ENCODE measurements around the gene CUZD1.

CUZD1 gene

GRCh38 chr10:122854648-122855047 lies 9.0 kb upstream of the CUZD1 start:
- no peak for DNase-seq

- no peak for DNase-seq
Observed at GRCh38 chr10:122853665-122854313, 8.1 kb upstream of the CUZD1 start.

DNA sequence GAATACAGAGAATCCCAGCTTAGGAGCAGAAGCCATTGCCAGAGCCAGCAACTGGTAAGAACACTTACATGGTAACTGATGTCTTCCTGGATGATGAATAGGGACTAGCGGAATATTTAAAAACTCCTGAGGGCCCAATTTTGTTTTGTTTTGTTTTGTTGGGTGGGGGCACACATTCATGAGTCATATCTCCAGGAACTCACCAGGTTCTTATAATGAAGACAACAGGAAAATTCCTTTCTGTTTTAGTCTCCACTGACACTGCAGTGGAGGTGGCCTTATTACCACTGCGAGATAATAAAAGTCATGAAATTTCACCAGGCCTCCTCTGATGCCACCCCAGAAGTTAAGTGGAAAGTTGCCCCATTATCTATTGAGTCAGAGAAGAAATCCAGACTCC lies 6.6 kb upstream of the CUZD1 start:
- DNase-seq: no peak

GRCh38 chr10:122850705-122851640 lies 5.3 kb upstream of the CUZD1 start:
- DNase-seq: no peak

DNA sequence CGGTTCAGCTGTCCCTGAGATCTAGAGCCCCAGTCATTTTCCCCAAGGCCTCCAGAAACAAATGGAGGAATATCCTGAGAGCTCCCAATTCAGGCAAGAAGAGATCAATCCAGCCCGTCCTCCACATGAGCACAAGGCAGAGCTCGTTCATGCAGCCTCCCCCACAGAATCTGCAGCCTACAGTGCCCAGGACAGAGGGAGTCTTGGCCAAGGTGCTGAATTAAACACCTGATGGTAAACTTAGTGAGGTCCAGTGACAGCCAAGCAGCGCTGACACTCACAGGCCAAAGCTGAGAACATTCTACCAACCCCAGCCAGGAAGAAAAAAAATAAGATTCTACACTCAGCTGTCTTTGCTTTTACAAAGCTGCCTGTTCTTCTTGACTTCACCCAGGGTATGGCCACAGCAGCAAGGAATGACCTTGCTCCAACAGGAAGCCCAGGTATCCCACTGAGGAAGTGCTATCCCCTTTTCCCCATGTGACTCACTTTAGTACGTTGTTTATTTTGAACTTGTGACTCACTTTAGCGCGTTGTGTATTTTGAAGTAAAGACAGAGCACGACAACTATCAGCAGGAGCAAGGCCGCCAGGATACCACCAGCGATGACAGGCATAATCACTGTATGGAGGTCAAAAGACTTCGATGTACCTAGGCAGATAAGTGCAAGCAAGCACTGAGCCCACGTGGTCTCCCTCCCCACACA lies 4.4 kb upstream of the CUZD1 start:
- DNase-seq: no peak

DNA sequence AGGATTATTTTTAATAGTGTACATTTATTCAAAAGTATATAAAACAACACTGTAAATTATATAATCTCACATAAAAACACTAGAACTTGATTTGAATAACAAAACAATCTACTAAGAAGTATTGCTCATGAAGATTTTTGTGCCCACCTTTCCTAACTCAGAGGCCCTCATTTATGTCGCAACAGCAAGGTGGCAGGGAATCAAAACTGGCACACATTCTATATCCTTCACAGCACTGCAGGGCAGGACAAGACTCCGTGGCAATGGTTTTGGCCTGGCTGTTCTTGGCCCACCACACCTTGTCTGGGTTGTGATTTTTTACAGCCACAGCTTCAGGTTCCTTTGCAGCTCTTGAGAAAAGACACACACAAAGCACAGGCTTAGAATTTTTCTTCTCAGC lies 3.4 kb upstream of the CUZD1 start:
- DNase-seq: no peak

DNA sequence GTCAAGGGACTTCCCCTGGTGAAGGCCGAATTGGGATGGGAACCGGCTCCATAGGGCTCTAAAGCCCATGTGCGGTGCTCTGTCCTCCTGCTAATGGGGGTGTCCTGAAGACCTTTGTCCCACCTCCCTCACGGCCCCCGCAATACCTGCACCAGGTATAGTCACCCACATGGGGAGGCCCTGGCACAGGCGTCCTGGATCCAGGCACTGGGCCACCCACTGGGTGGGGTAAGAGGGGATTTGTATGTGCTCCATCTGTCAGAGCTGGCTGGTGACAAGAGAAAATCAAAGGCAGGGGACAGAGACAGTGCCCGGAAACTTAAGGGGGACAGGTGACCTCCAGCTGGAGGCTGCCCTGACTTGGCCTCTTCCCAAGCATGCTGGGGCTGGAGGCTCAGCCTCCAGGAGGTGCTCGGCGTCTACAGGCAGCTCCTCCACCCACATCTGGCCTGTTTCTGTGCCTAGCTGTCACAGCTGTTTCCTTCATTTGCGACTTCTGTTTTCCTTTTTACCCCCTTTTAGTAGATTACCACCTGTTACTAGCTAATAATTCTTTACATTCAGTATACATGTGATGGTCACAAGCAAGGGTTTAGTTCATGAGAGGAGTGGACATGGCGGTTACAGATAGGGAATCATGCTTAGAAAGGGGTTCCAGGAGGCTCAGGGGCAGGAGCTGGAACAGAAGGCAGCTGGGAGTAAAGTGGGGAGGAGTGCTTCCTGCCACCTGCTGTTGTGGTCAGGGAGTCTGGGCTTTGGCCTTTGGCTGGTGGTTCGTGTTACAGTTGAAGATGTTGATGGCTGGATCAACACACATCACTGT lies 2.3 kb upstream of the CUZD1 start:
- no peak for DNase-seq

- DNase-seq: no peak
Observed at GRCh38 chr10:122844146-122844545, 1.5 kb downstream of the CUZD1 start.

GRCh38 chr10:122841569-122841968 lies 4.1 kb downstream of the CUZD1 start:
- no peak for DNase-seq

GRCh38 chr10:122839505-122839904 lies 6.2 kb downstream of the CUZD1 start:
- DNase-seq: no peak

GRCh38 chr10:122838880-122839279 lies 6.8 kb downstream of the CUZD1 start:
- no peak for DNase-seq

DNA sequence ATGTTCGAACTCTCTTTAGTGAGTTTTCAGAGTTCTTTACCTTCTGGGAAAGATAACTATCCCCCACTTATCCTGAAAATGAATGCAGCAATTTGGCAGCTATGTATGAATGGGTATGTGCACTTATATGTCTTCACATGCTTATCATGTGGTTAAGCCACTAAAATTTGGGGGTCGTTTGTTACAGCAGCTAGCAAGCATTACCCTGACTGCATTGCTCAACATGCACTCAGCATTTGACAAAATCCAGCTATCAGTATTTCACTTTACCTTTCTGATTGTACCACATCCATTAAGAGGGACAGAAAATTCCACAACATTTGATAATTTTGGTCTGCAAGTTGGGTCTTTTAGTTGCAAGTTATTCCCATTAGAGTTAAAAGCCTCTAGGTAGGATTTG lies 9.7 kb downstream of the CUZD1 start:
- no peak for DNase-seq

DNA sequence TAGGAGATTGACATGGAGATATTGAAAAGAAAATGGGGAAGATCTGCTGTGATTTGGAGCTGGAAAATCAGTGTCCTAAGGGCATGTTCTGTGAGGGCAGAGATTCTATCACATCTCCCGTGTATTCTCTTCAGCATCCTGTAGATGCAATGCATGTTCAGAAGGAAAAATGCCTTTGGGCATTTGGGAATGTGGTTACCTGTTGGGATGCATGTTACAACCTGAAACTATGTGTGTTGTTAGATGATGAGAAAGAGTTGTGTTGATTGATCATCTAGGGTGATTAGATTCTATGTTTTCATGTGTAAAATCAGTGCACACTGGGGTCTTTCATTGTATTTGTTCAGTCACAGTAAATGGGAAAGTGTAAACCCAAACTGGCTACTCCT lies 14.7 kb downstream of the CUZD1 start:
- DNase-seq: no peak

DNA sequence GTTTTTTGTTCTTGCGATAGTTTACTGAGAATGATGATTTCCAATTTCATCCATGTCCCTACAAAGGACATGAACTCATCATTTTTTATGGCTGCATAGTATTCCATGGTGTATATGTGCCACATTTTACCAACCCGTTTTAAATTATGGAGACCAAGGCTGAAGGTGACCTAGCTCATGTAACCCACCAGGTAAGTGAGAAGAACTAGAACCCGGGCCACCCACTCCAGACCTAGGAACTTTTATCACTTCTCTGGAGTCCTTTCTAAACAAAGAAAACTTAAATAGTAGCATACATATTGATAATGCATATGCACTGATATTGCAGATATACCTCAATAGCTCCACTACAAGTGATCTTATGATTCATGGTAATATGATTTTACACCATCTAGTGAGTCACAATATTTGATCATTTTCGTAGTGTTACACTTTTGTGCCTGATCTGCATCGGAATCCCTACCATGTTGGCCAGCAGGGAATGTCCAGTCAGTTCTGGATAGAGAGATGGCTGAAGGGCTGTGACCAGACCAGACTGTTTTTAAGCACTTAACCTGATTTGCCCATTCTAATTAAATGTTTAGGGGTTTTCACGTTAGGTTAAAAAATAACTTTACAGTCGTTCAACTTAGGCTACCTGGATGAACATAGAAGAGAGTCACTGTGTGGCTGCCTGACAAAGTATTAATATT lies 15.2 kb downstream of the CUZD1 start:
- DNase-seq: no peak

DNA sequence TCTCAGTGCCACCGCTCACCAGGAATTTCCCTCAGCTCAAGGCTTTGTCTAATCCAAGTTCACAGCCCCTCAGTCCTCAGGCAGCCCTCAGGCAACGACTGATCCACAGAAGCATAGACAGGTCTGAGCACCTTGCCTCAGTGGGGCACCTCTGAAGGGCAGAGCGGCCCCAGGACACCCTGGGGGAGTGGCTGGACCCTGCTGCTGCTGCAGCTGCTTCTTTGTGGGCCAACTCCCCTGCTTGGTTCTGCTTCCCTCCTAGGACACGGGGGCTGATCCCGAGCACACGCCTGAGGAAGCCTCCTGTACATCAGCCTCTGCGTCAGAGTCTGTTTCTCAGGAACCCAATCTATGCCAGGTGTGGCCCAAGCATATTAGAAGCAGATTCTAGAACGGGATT lies 16.2 kb downstream of the CUZD1 start:
- no peak for DNase-seq

DNA sequence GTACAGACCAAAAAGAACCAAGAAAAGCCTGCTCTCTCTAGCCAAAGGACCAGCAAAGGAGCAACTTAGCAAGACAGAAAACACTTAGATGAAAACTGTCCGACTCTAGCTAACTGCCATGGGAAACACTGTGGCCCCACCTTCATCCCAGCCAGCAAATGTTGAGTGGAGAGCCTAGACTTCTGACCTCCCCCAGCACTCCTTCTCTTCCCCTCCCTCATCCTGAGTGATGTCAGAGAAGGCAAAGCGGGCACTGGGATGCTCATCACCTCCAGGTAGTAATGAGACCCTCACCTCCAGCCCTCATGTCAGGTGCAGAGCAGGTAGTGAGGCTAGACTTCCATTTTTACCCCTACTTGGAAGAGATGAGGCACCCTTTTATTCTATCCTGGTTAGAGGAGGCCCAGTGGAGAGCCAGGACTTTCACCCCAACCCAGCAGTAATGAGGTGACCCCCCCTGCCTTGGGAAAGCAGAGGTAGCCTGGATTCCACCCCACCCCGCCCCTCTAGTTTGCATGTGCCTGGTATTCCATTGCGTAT lies 16.9 kb downstream of the CUZD1 start:
- no peak for DNase-seq

DNA sequence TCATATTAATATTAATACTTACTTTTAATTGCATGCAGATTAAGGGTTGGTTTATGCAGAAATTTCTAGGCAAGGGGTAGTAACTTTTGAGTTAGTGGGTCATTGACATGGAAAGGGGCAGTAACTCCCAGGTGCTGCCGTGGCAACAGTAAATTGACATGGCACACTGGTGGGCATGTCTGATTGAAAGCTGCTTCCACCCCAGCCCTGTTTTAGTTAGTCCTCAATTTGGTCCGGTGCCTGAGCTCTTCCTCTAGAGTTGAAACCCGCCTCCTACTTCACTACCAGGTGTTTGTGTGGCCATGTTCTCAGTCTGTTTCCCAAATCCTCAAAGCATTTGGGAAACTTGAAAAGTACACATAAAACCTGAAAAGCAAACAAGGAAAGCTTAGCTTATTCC lies 18.4 kb downstream of the CUZD1 start:
- DNase-seq: no peak

DNA sequence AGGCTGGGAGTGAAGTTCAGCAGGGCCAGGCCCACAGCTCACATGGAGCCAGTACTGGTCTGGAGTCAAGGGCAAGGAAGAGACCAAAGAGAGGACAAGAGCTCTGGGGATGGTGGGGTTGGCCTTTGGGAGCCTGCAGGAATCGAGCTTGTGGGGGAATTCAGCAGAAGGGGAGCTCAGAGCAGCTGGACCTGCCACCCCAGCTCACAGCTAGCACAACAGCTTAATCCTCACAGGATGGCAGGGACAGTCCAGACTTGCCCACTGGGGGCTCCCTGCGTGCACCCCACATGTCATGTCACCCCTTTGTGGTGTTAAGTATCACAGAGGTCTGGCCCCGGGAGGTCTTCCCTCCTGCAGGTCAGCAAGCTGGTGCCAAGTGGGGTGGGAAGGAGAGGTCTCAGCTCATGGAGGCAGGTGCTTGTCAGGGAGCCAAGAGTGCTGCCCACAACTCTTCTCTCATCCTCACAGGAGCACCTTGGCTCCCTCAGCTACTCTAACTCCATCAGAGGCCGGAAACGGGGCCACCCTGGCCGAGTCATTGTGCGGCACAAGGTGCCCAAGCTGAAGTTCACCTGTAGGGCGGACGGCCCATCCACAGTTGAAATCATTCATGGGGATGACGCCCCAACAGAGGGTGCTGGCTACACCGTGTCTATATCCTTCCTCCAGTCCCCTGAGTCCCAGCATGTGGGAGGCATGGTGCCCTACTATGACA lies 22.5 kb downstream of the CUZD1 start:
- DNase-seq: no peak

DNA sequence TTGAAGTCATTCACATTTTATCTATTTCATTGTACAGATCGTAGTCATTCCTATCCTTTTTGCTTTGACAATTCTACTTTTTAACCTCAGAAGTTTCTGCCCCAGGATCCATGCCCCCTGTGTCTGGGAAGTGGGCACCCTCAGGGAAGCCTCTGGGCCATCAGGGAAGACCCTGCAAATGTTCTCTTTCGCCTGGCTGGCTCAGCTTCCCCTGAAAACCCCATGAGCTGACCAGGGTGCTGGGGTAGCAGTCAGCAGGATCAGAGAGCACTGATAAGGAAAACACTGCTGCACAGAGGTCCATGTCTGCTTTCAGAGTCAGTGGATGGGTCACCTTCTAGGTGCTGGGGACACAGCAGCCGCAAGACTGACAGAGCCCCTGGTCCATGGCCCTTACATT lies 23.8 kb downstream of the CUZD1 start:
- no peak for DNase-seq

- no peak for DNase-seq
Observed at GRCh38 chr10:122815458-122815857, 30.2 kb downstream of the CUZD1 start.

DNA sequence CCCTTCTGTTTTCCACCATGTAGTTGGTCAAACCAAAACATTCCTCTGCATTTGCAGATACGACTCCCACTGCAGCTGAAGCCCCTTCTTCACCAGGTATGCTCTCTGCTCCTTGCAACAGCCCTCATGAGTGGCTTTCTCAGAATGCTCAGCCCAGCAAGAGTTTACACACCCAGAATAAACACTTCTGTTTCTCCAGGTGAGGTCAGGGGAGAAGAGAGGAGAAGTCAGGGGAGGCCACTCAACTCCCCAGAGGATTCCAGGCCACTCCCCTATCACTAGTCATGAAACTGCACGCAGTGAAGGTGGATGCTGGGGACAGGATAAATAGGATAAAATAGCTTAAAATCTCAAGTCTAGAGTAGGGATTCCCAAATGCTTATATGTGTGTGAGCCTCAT lies 31.2 kb downstream of the CUZD1 start:
- DNase-seq: no peak

All from SIG-M5 (cell line).